H1 (cell line): ENCODE results near the gene WIPF1. TPM values are rescaled to one million over a fixed set of nuclear protein-coding genes. Genes with fewer than 3 reads are reported as not detected.

Source experiments
- CTCF ChIA-PET: fragments of 300-600 bp; sonication (Branson Sonifier 250); formaldehyde crosslinking; loops from one replicate; lab custom pipeline; 2021; ENCODE audit not compliant: partially characterized antibody; lab: Charles Lee
- POLR2A ChIA-PET: fragments of 300-600 bp; sonication (Branson Sonifier 250); formaldehyde crosslinking; loops from one replicate; lab custom pipeline; 2021; ENCODE audit warnings: inconsistent platforms; ENCODE audit not compliant: partially characterized antibody; lab: Charles Lee
- DNase-seq, 2 experiments: peaks; one replicate each; pipeline versions ENCODE4 v3.0.0 to v3.0.0-alpha.2; 2010 to 2022; ENCODE audit warnings: low spot score in 2 of 2, low read depth in 1 of 2, mixed read lengths in 1 of 2
- FAIRE-seq: peaks from 2 replicates; lab custom pipeline; 2011; peaks lifted over from hg19 to GRCh38; lab: Jason Lieb, UNC
- H2AFZ ChIP-seq: 2 replicates; pipeline ENCODE4 v1.8.1; 2012; ENCODE audit warnings: low read length, inconsistent platforms
- H2AK5ac ChIP-seq: 2 replicates; pipeline ENCODE4 v1.6.1; 2013; ENCODE audit warnings: low read depth, low read length
- H2BK120ac ChIP-seq: replicated peaks from 2 replicates; pipeline ENCODE3; 2013; ENCODE audit warnings: low read depth, low read length, inconsistent platforms
- H2BK12ac ChIP-seq: 2 replicates; pipeline ENCODE4 v1.6.1; 2013; ENCODE audit warnings: low read depth, low read length
- H2BK15ac ChIP-seq: 2 replicates; pipeline ENCODE4 v1.6.1; 2013; ENCODE audit warnings: low read length
- H2BK20ac ChIP-seq: 2 replicates; pipeline ENCODE4 v1.6.1; 2013; ENCODE audit warnings: low read length
- H2BK5ac ChIP-seq: 2 replicates; pipeline ENCODE4 v1.6.1; 2013; ENCODE audit warnings: low read depth, low read length
- H3K14ac ChIP-seq: 2 replicates; pipeline ENCODE4 v1.6.1; 2013; ENCODE audit warnings: inconsistent platforms; ENCODE audit not compliant: insufficient read length
- H3K18ac ChIP-seq: 2 replicates; pipeline ENCODE4 v1.6.1; 2013; ENCODE audit warnings: low read length; ENCODE audit errors: extremely low read depth
- H3K23ac ChIP-seq: 2 replicates; pipeline ENCODE4 v1.6.1; 2013; ENCODE audit warnings: inconsistent platforms; ENCODE audit not compliant: insufficient read length
- H3K23me2 ChIP-seq: 2 replicates; pipeline ENCODE4 v1.6.1; 2013; ENCODE audit warnings: low read depth, low read length
- H3K27ac ChIP-seq: 2 replicates; pipeline ENCODE4 v1.6.1; 2011; ENCODE audit warnings: low read depth, low read length, inconsistent platforms
- H3K27me3 ChIP-seq, 4 experiments: replicated peaks in 1 of 4; 1 replicate in 1 of 4; 2 replicates in 3 of 4; pipeline versions ENCODE4 v1.6.1 to v1.8.1; 2011 to 2013; ENCODE audit warnings: low read length in 3 of 4, mild to moderate bottlenecking in 3 of 4, inconsistent platforms in 2 of 4, mixed read lengths in 2 of 4, moderate library complexity in 1 of 4; ENCODE audit not compliant: control insufficient read depth in 3 of 4, insufficient read depth in 3 of 4; ENCODE audit errors: extremely low read depth in 1 of 4
- H3K36me3 ChIP-seq, 4 experiments: 2 replicates each; pipeline versions ENCODE4 v1.6.1 to v1.8.1; 2011 to 2013; ENCODE audit warnings: mild to moderate bottlenecking in 4 of 4, low read length in 3 of 4, moderate library complexity in 2 of 4, control low read depth in 1 of 4, inconsistent platforms in 1 of 4; ENCODE audit not compliant: insufficient read depth in 4 of 4, control insufficient read depth in 2 of 4
- H3K4ac ChIP-seq: replicated peaks from 2 replicates; pipeline ENCODE3; 2013; ENCODE audit warnings: low read length, low read depth, mixed read lengths, inconsistent platforms; ENCODE audit not compliant: insufficient read length
- H3K4me1 ChIP-seq, 4 experiments: replicated peaks in 1 of 4; 1 replicate in 1 of 4; 2 replicates in 3 of 4; pipeline versions ENCODE4 v1.6.1 to v1.8.1; 2011 to 2013; ENCODE audit warnings: low read length in 3 of 4, inconsistent platforms in 2 of 4, mixed read lengths in 1 of 4; ENCODE audit not compliant: insufficient read depth in 4 of 4, control insufficient read depth in 3 of 4
- H3K4me2 ChIP-seq, 2 experiments: 2 replicates each; pipeline versions ENCODE4 v1.6.1 to v1.8.1; 2011 to 2013; ENCODE audit warnings: low read depth in 2 of 2, low read length in 2 of 2, control low read depth in 1 of 2, inconsistent platforms in 1 of 2, mild to moderate bottlenecking in 1 of 2; ENCODE audit not compliant: insufficient read depth in 1 of 2
- H3K4me3 ChIP-seq, 4 experiments: fragments of 200-600, 300-600 bp in 1 of 4; sonication (generic), shearing (Covaris generic), sonication (Bioruptor Twin) in 1 of 4; 2 replicates each; pipeline versions ENCODE4 v1.5.1 to v1.8.1; 2011 to 2016; ENCODE audit warnings: low read length in 4 of 4, low read depth in 3 of 4, control low read depth in 2 of 4, inconsistent platforms in 2 of 4, mild to moderate bottlenecking in 2 of 4, mixed read lengths in 1 of 4, moderate library complexity in 1 of 4; ENCODE audit not compliant: insufficient read depth in 2 of 4; ENCODE audit errors: extremely low read depth in 1 of 4
- H3K56ac ChIP-seq: replicated peaks from 2 replicates; pipeline ENCODE3; 2013; ENCODE audit warnings: low read depth, mild to moderate bottlenecking, mixed read lengths, low read length, inconsistent platforms; ENCODE audit not compliant: insufficient read length
- H3K79me1 ChIP-seq: 2 replicates; pipeline ENCODE4 v1.6.1; 2013; ENCODE audit warnings: low read depth, low read length, control low read depth
- H3K79me2 ChIP-seq, 2 experiments: 2 replicates each; pipeline versions ENCODE4 v1.6.1 to v1.8.1; 2012 to 2013; ENCODE audit warnings: low read length in 2 of 2, mild to moderate bottlenecking in 2 of 2, inconsistent platforms in 1 of 2; ENCODE audit not compliant: insufficient read depth in 2 of 2, control insufficient read depth in 1 of 2
- H3K9ac ChIP-seq, 4 experiments: replicated peaks in 1 of 4; 1 replicate in 1 of 4; 2 replicates in 3 of 4; pipeline versions ENCODE4 v1.6.1 to v1.8.1; 2011 to 2013; ENCODE audit warnings: low read depth in 3 of 4, low read length in 3 of 4, control low read depth in 2 of 4, mild to moderate bottlenecking in 2 of 4, moderate library complexity in 2 of 4, inconsistent platforms in 1 of 4; ENCODE audit errors: extremely low read depth in 1 of 4
- H3K9me3 ChIP-seq, 2 experiments: 2 replicates each; pipeline versions ENCODE4 v1.6.1 to v1.8.1; 2012 to 2013; ENCODE audit warnings: mild to moderate bottlenecking in 2 of 2, moderate library complexity in 2 of 2, control low read depth in 1 of 2, inconsistent platforms in 1 of 2, low read depth in 1 of 2, low read length in 1 of 2, mixed read lengths in 1 of 2; ENCODE audit not compliant: insufficient read depth in 2 of 2
- H4K20me1 ChIP-seq, 2 experiments: replicated peaks in 1 of 2; 2 replicates each; pipeline versions ENCODE3 to v1.8.1; 2011 to 2013; ENCODE audit warnings: inconsistent platforms in 2 of 2, low read length in 2 of 2, mild to moderate bottlenecking in 1 of 2; ENCODE audit not compliant: insufficient read depth in 2 of 2, control insufficient read depth in 1 of 2
- H4K5ac ChIP-seq: 2 replicates; pipeline ENCODE4 v1.6.1; 2013; ENCODE audit warnings: low read length, low read depth, mixed read lengths, inconsistent platforms; ENCODE audit not compliant: insufficient read length
- H4K8ac ChIP-seq: 2 replicates; pipeline ENCODE4 v1.8.0; 2013; ENCODE audit warnings: mild to moderate bottlenecking, moderate library complexity, low read length, inconsistent platforms; ENCODE audit not compliant: insufficient read depth; ENCODE audit errors: extremely low read depth
- H4K91ac ChIP-seq: replicated peaks from 2 replicates; pipeline ENCODE3; 2013; ENCODE audit warnings: low read length, mixed read lengths, inconsistent platforms; ENCODE audit not compliant: insufficient read length
- BCL11A ChIP-seq, 2 experiments: IDR thresholded peaks; one replicate each; pipeline ENCODE4 v1.6.1; 2011; ENCODE audit warnings: low read depth in 2 of 2, low read length in 2 of 2, mild to moderate bottlenecking in 2 of 2
- CHD2 ChIP-seq: IDR thresholded peaks from 2 replicates; pipeline ENCODE4 v1.6.1; 2012; ENCODE audit warnings: low read length, improper control_type of control experiment
- KDM1A ChIP-seq: fragments of 200-600, 300-600 bp; sonication (generic); IDR thresholded peaks from 2 replicates; pipeline ENCODE4 v1.7.1; 2016; ENCODE audit warnings: mild to moderate bottlenecking, low read length, borderline replicate concordance
- KDM4A ChIP-seq: IDR thresholded peaks from one replicate; pipeline ENCODE4 v1.7.1; 2012; ENCODE audit warnings: low read depth, mild to moderate bottlenecking, moderate library complexity, low read length, inconsistent platforms; ENCODE audit not compliant: severe bottlenecking
- KDM5A ChIP-seq: fragments of 200-600 bp; IDR thresholded peaks from 2 replicates; pipeline ENCODE4 v1.7.1; 2012; ENCODE audit warnings: mild to moderate bottlenecking, low read length, inconsistent platforms, mixed read lengths
- PHF8 ChIP-seq: fragments of 200-600 bp; sonication (generic); conservative IDR thresholded peaks from 2 replicates; pipeline ENCODE4 v1.7.1; 2012; ENCODE audit warnings: low read depth, mild to moderate bottlenecking, inconsistent platforms, low read length, moderate library complexity
- RNF2 ChIP-seq: fragments of 200-900, 300-1000 bp; sonication (generic); IDR thresholded peaks from 2 replicates; pipeline ENCODE4 v1.7.1; 2016; ENCODE audit warnings: borderline replicate concordance, low read depth, mild to moderate bottlenecking, antibody characterized with exemption, low read length; ENCODE audit not compliant: poor library complexity, severe bottlenecking; ENCODE audit errors: missing control alignments
- SIN3A ChIP-seq, 2 experiments: IDR thresholded peaks in 1 of 2; conservative IDR thresholded peaks in 1 of 2; 2 replicates each; pipeline ENCODE4 v1.6.1; 2011 to 2012; ENCODE audit warnings: low read length in 2 of 2, improper control_type of control experiment in 1 of 2, low read depth in 1 of 2, mild to moderate bottlenecking in 1 of 2
- SP2 ChIP-seq: IDR thresholded peaks from 2 replicates; pipeline ENCODE4 v1.6.1; 2012; ENCODE audit warnings: mild to moderate bottlenecking, low read length, inconsistent platforms
- TEAD4 ChIP-seq: IDR thresholded peaks from 2 replicates; pipeline ENCODE4 v1.6.1; 2012; ENCODE audit warnings: low read depth, low read length, inconsistent platforms, mixed read lengths
- USF2 ChIP-seq: IDR thresholded peaks from 2 replicates; pipeline ENCODE4 v1.6.1; 2011; ENCODE audit warnings: low read length, improper control_type of control experiment
- YY1 ChIP-seq: IDR thresholded peaks from 2 replicates; pipeline ENCODE4 v1.6.1; 2011; ENCODE audit warnings: low read depth, mild to moderate bottlenecking, low read length
- ZNF274 ChIP-seq: IDR thresholded peaks from 2 replicates; pipeline ENCODE4 v1.7.0; 2012; ENCODE audit warnings: low read length, borderline replicate concordance; ENCODE audit errors: extremely low read depth
- polyA plus RNA-seq, 7 experiments: library from polyadenylated mRNA; depleted of rRNA in 3 of 7; stranded (reverse) in 5 of 7; unstranded in 2 of 7; fragments of >200 nt in 5 of 7; fragments of 200-250 nt in 2 of 7; gene quantifications; 1 replicate in 5 of 7; 2 replicates in 1 of 7; 4 replicates in 1 of 7; pipeline versions ENCODE4 v1.2.1 to v1.2.3, GENCODE V29; 2011 to 2013; ENCODE audit warnings: missing spikeins in 2 of 7, mixed read lengths in 2 of 7
- total RNA-seq: library from RNA; stranded (reverse); fragmentation: NEBNext Ultra II Directional; extraction: Animal tissue kit (Norgen Biotek cat#: 25700); gene quantifications from 2 replicates; pipeline ENCODE4 v1.2.1, GENCODE V29; 2021
- TF ChIP-seq, protein P1 (sequence below): IDR thresholded peaks from 2 replicates; pipeline ENCODE4 v1.6.1; 2012; ENCODE audit warnings: inconsistent platforms

The WIPF1 gene
- total and polyA plus RNA-seq, 2 of the 8 experiments (the other 6 are each of a cell fraction or from before 2014, with no cell fraction given): 4.7 to 5.2 TPM

DNA sequence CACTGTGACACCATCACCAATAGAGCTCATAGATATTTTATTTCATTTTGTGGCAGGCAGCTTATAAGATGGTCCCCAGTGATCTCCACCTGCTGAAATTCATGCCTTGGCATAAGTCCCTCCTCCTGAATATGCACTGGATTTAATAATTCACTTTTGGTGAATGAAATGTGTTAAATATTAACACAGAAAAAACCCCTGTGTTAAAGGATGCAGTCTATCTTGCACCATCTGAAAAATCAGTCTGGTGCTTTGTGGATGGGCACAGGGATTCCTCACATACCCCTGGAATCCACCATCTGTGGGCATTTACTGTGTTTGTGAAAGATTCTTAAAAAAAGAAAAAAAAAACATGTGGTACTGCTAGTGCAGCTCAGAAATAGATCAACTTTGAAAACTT lies 26.1 kb upstream of the WIPF1 start:
- H3K23me2 ChIP-seq: no peaks in the 10 kb centered on the region
- H3K27me3 ChIP-seq: no peaks in the 10 kb centered on the region
- no peak overlapping the region for H3K4me2 ChIP-seq
- no peak overlapping the region for H2AFZ ChIP-seq
- H3K14ac ChIP-seq: no peak overlapping the region
- no peak overlapping the region for H2BK12ac ChIP-seq
- no peak overlapping the region for H2BK120ac ChIP-seq
- H3K56ac ChIP-seq: no peak overlapping the region
- H3K18ac ChIP-seq: no peak overlapping the region
- H2BK15ac ChIP-seq: no peak overlapping the region
- H2BK5ac ChIP-seq: no peak overlapping the region
- no peaks in the 10 kb centered on the region for H3K9me3 ChIP-seq
- H4K8ac ChIP-seq: no peak overlapping the region
- POLR2A ChIA-PET: no interaction called here
- H4K5ac ChIP-seq: no peak overlapping the region
- H3K27ac ChIP-seq: no peak overlapping the region
- FAIRE-seq: no peak
- CTCF ChIA-PET: interaction anchor here (0.6 to 1.0 kb wide), 3 partner anchors 13 to 1699 kb away, joined by 3 to 4 read pairs (median 3); no protein-coding TSS in a partner anchor
- H3K9ac ChIP-seq: no peak overlapping the region
- DNase-seq: no peak
- H4K20me1 ChIP-seq: no peaks in the 10 kb centered on the region
- H3K79me2 ChIP-seq: no peaks in the 10 kb centered on the region
- H4K91ac ChIP-seq: no peak overlapping the region
- H3K4ac ChIP-seq: no peak overlapping the region
- no peaks in the 10 kb centered on the region for H3K36me3 ChIP-seq
- H2AK5ac ChIP-seq: no peak overlapping the region
- H2BK20ac ChIP-seq: no peak overlapping the region
- no peak overlapping the region for H3K4me3 ChIP-seq
- no peak overlapping the region for H3K23ac ChIP-seq
- H3K79me1 ChIP-seq: no peaks in the 10 kb centered on the region
- H3K4me1 ChIP-seq: no peaks in the 10 kb centered on the region
- no peak for TF ChIP-seq KDM5A
- no peak for TF ChIP-seq RNF2
- TF ChIP-seq PHF8: no peak
- TF ChIP-seq ZNF274: no peak
- TF ChIP-seq SP2: no peak
- no peak for TF ChIP-seq TEAD4
- no peak for TF ChIP-seq KDM4A
- no peak for TF ChIP-seq SIN3A (conservative IDR thresholded peaks at IDR 0.05 in 1 of 2, IDR thresholded peaks at IDR 0.05 in 1 of 2; ENCODE audit: low read depth in 1 of 2, low read length in 2 of 2)
- TF ChIP-seq USF2: no peak
- TF ChIP-seq YY1: no peak
- no peak for TF ChIP-seq BCL11A (IDR thresholded peaks at IDR 0.05; ENCODE audit: low read depth in 2 of 2, low read length in 2 of 2)
- TF ChIP-seq CHD2: no peak
- TF ChIP-seq, protein P1, sequence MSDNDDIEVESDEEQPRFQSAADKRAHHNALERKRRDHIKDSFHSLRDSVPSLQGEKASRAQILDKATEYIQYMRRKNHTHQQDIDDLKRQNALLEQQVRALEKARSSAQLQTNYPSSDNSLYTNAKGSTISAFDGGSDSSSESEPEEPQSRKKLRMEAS: no peak
- TF ChIP-seq KDM1A: no peak
